Right ventricle myocardium inferior (tissue), 1 donor: ENCODE data around the gene EIF4B. TPM values are rescaled to one million over a fixed set of nuclear protein-coding genes. Genes with fewer than 3 reads are reported as not detected.

Experiments
- ATAC-seq: fragments of 200-7000 bp; cut with Tn5 transposase; one replicate; pipeline ENCODE4 v1.9.1; 2020; ENCODE audit warnings: mild to moderate bottlenecking, moderate library complexity
- DNase-seq: peaks from one replicate; pipeline ENCODE4 v3.0.0; 2021; ENCODE audit errors: missing footprints
- intact Hi-C: fragments of 100-400 bp; cut with DNase I; formaldehyde crosslinking; loops from one replicate; pipeline ENCODE4 v1.11.0; 2022
- total RNA-seq: library from RNA; stranded (reverse); fragmentation: NEBNext Ultra II Directional; extraction: Animal tissue kit (Norgen Biotek cat#: 25700); gene quantifications from one replicate; pipeline ENCODE4 v1.2.1, GENCODE V29; 2021
- donor health status: DM: no; HTN: yes; CAD: no; lungs with severe emphysema.

The EIF4B gene
- total RNA-seq, 1 donor from 2014 or later: 416 TPM

- DNase-seq (no peak), ATAC-seq (no peak)
- intact Hi-C loops: no loop called here
These were observed 30.5 kb downstream of the EIF4B start for GRCh38 chr12:53036802-53037201.

DNA sequence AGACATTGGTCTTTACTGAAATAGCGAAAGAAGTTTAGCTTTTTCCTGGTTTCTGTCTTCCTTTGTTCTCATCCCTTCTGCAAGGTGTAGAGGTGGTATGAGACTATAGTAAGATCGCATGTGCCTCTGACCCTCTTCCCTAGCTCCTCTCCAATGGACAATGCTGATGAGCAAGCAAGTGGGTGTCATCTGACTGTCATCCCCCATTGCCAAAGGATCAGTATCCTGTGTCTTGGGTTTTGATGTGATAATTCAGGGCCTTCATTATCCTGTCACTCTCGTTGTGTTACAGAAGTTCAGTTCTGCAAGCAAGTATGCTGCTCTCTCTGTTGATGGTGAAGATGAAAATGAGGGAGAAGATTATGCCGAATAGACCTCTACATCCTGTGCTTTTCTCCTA lies 33.6 kb downstream of the EIF4B start:
- intact Hi-C loops: loop anchor here (10.0 kb wide), 1 partner anchor 55 kb away; the partner anchor contains the start of gene IGFBP6
- ATAC-seq: no peak
- no peak for DNase-seq

DNA sequence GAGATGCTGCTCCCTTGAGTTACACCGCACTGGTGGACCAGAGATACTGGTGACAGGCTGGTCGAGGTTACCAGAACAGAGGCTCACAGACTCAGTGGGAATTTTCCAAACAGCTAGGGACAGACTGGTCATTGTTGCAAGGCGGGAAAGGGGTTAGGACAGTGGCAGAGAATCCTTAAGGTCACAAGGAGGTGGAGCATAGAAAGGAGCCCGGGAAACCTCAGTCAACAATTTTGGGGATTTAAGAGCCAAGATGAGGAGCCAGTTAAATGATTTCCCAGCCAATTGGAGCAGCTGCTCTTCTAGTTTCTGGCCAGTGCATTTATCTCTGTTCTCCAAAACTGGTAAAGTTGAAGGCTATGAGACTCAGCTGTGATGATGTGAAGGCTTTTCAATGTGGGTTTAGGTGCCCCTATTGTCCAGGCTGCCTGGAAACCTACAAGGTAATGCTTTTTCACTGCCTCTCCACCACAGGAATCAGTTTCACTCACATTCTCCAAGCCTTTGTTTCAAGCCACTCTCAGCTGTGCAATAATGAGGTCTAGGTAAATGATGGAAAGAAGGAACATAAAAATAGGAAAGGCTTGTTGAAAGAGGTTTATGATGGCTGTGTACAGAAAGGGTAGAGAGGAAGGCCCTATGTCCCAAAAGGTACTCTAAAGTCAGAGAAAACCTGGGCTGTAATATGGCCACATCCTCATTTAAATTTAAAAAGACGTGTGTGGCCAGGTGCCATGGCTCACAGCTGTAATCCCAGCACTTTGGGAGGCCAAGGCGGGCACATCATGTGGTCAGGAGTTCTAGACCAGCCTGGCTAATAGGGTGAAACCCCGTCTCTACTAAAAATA lies 36.6 kb downstream of the EIF4B start:
- intact Hi-C loops: loop anchor here (10.0 kb wide), 1 partner anchor 52 kb away; the partner anchor contains the start of gene IGFBP6
- ATAC-seq (no peak), DNase-seq (no peak)

DNA sequence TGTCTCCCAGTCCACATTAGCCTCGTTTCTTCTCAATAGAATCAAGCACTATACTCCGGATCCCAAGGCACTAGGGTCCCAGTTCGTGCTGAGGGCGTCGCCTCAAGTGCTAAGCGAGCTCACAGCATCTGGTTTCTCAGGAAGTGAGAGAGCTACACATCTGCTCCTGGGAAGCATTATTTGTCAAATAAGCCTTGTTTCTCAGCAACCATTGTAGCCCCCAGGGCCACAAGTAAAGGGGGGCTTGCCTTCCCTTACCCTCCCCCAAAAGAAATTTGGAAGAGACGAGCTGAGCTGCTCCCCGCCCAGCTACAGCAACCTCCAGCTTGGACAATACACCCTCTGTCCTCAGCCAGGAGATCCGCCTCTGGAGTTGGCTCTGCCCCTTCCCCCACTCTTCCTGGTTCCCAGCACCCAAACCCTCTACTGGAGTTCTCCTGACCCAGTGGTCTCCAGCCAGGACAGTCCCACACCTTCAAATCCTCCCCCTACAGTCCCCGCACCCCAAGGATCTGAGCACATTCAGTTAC lies 37.9 kb downstream of the EIF4B start:
- DNase-seq (no peak), ATAC-seq (peak; percentile 15)
- intact Hi-C loops: loop anchor here (10.0 kb wide), 1 partner anchor 51 kb away; the partner anchor contains the start of gene IGFBP6

DNA sequence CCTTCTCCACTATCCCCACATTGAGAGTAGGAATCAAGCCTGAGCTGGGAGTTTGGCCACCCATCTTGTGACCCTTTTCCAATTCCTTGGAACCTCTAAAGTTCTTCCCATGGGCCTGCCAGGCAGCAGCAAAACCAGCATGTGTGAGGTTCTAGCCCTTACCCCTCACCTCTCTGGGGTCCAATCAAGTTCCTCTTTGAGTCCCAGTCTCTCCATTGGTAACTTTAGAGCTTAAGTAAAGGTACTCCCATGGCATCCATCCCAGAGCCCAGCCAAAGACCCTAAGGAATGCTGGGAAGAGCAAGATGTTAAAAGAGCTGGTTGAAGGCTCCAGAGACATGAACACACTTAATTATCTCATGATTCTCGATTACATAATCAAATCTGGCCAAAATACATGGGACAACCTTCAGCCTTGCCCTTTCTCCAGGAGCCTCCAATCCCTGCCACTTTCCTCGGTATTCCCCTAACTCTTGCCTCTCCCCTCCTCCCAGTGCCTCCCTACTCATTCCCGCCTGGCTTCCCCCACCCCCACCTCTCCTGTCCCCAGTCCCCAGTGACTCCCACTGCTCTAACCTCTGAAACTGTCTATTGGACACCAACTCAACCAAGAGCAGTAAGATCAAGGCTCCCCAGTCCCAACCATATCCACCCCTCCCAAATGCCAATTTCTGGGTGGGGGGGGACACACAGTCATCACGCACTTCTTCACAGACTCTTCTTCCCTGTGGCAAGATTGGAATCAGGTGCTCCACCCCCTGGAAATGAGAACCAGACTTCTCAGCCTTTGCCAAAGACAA lies 38.8 kb downstream of the EIF4B start:
- intact Hi-C loops: loop anchor here (5.0 to 10.0 kb wide), 2 partner anchors 38 to 50 kb away; partner anchors contain the start of genes EIF4B and IGFBP6
- ATAC-seq (no peak), DNase-seq (no peak)

GRCh38 chr12:53045696-53046045 lies 39.4 kb downstream of the EIF4B start:
- intact Hi-C loops: loop anchor here (5.0 to 10.0 kb wide), 2 partner anchors 38 to 49 kb away; partner anchors contain the start of genes EIF4B and IGFBP6
- no peak for DNase-seq
- ATAC-seq: no peak

DNA sequence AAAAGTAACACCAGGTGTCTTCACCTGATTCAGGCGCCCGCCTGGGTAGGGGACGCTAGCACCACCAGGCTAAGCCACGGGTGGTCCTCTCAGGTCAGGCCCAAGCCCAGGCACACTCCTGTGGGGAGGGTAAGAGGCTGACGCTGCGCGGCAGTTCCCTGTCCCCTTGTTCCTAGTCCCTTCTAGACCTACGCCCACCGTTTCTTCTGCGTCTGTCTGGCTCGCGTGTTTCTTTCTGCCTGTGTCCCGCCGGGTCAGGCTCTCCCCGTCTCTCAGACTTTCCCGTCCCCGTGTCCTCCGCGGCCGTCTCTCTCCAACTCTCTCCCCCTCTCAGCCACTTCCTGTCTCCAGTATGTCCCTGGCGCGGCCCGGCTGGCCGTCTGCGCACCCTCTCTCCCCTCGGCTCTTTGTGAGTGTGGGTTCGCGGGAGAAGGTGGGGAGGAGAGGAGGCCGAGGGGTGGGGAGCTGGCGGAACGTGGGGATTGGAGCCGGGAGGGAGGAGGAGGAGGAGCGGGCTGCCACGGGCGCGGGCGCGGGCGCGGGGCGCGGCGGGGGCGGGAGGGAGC lies 40.5 kb downstream of the EIF4B start:
- DNase-seq (peak; percentile 94), ATAC-seq (peak; percentile 34)
- intact Hi-C loops: loop anchor here (5.0 to 10.0 kb wide), 2 partner anchors 39 to 48 kb away; partner anchors contain the start of genes EIF4B and IGFBP6

GRCh38 chr12:53047221-53048032 lies 41.2 kb downstream of the EIF4B start:
- DNase-seq: peak; percentile 91
- intact Hi-C loops: loop anchor here (5.0 to 10.0 kb wide), 2 partner anchors 40 to 47 kb away; partner anchors contain the start of genes EIF4B and IGFBP6
- peak; percentile 11 for ATAC-seq

GRCh38 chr12:53048033-53048779 lies 42.0 kb downstream of the EIF4B start:
- DNase-seq (no peak), ATAC-seq (peak; percentile 5)
- intact Hi-C loops: loop anchor here (5.0 to 10.0 kb wide), 2 partner anchors 41 to 47 kb away; partner anchors contain the start of genes EIF4B and IGFBP6

DNA sequence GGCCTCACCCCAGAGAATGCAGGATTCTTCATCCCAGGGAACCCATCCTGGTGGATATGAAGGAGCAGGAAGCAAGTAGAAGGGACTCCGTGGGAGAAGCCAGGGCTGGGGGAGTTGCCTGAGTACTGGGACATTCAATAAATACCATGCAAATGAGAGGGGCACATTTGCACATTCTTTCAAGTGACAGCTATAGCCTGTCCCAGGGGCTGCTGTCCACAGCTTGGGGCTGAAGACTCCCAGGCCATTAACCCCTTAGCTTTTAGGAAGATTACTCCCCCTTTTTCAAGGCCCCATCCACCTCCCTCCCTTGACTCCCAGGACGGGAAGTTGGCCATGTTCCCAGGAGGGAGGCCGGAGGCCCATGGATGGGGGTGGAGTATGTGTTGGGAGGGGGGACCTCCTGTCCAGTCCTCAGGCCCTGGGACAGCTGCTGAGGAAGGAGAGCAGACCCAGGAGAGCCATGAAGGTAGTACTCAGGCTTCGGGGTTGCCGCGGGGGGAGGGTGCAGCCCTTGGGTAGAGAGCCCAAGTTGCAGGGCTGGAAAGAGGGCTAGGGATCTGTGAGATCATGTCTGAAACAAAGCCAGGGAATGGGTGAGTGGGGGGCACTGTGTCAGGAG lies 42.6 kb downstream of the EIF4B start:
- ATAC-seq: peak; percentile 27
- DNase-seq: peak; percentile 88
- intact Hi-C loops: loop anchor here (5.0 to 10.0 kb wide), 2 partner anchors 42 to 46 kb away; partner anchors contain the start of genes EIF4B and IGFBP6

DNA sequence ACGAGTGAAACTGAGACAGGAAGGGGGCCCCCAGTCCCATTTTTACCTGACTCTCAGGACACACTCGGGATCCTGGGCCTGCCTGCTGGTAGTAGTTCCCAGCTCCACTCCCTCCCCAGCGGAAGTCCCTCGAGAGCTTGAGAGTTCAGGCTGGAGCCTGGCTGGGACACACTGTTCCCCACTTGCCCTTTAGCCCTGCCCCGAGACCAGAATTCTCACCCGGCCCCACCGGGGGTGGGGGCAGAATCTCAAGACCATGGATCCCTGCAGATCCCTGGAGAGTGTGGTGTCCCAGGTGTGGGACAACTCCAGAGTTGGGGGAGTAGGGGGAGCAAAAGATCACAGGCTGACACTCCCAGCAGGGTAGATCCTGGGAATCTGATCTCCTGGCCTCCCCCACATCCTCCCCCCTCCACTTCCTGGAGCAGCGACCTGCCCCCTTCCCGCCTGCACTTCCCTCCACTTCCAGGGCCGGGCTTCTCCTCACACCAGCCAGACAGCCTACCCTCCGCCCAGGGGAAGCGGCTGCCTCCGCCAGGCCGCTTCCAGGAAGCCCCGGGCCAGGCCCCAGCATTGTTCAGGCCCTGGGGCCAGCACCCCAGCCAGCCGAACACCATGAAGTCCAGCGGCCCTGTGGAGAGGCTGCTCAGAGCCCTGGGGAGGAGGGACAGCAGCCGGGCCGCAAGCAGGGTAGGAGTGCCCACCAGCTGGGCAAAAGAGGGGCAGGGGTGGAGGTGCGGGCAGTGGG lies 43.5 kb downstream of the EIF4B start, which contains the start of gene TNS2:
TNS2 (plus strand) TSS at position 495 of the 748 bp plus-strand sequence; CDS start at position 616, 121 bp downstream.
- intact Hi-C loops: loop anchor here (5.0 to 10.0 kb wide), 2 partner anchors 42 to 45 kb away; partner anchors contain the start of genes EIF4B and IGFBP6
- peak; percentile 33 for ATAC-seq
- DNase-seq: peak; percentile 90

DNA sequence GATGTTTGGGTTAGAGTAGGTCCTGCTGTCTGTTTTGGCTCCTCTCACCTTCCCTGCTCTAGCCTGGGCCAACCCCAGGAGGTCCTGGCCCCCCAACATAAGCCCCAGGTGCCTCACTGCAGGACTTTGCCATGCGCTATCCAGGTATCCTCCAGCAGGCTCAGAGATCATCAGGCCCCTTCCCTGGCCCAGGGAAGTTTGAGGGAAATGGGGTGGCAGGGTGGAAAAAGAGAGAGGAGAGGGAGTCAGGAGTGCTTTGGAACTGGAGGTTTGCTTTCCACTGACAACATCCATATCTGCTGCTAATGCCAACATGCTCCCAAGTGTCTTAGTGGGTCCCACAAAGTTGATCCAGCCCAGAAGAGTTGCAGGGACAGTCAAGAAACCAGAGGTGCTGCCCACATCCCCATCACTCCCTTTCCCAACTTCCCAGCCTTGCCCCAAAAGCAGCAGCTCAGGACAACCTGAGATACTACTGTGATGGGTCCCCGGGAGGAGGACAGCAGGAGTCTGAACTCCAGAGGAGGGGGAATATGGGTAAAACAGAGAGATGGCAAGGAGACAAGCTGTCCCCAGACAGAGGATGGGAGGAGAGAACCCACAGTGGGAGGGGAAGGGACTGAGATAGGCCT lies 44.3 kb downstream of the EIF4B start:
- DNase-seq (no peak), ATAC-seq (no peak)
- intact Hi-C loops: no loop called here

DNA sequence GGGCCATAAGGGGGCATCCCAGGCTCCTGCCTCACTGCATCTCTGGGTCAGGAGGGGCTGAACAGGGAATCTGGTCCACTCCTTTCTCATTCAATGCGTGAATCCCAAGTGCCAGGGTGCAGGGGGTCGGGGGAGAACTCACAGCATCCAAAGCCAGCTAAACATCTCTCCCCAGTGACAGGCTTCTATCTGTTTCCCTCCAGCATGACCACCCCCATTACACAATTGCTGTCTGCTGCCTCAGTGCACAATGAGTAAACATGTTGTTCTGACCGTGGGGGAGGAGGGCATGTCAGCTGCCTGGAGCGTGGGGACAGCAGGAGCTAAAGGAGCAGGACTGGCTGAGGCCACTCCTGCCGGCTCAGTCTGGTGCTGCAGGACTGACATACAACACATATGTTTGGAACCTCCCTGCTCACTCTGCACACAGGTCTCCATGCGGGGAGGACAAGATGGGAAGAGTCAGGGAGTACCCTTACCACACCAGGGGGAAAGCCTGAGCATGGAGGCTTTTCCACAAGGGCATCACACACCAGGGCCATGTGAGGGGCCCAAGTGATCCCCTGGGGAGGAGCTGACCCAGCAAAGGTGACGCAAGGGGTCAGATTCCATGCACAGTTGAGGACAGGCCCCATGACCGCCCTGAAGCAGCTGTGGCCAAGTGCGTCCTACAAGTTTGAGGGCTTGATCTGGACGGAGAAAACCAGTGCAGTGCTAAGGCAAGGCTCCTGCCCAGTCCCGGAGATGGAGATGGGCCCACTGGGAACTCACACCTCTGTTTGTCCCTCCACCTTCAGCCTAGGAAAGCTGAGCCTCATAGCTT lies 45.0 kb downstream of the EIF4B start:
- peak; percentile 15 for ATAC-seq
- intact Hi-C loops: no loop called here
- DNase-seq: peak; percentile 86

GRCh38 chr12:53051881-53052412 lies 45.7 kb downstream of the EIF4B start:
- DNase-seq: peak; percentile 61
- no peak for ATAC-seq
- intact Hi-C loops: loop anchor here (1.0 kb wide), 1 partner anchor 11 kb away; no protein-coding TSS in a partner anchor
